SIG-M5 treated with dmso at 0.1 percent for 504 hours (cell line): ENCODE measurements around the gene DTX1.
A peak's percentile ranks its signal among the peaks of the same experiment; 100 is the strongest.

Source experiments
- DNase-seq: peaks from one replicate; lab custom pipeline; 2025; ENCODE audit not compliant: unreplicated experiment; lab: John Stamatoyannopoulos, UW

The DTX1 gene

DNA sequence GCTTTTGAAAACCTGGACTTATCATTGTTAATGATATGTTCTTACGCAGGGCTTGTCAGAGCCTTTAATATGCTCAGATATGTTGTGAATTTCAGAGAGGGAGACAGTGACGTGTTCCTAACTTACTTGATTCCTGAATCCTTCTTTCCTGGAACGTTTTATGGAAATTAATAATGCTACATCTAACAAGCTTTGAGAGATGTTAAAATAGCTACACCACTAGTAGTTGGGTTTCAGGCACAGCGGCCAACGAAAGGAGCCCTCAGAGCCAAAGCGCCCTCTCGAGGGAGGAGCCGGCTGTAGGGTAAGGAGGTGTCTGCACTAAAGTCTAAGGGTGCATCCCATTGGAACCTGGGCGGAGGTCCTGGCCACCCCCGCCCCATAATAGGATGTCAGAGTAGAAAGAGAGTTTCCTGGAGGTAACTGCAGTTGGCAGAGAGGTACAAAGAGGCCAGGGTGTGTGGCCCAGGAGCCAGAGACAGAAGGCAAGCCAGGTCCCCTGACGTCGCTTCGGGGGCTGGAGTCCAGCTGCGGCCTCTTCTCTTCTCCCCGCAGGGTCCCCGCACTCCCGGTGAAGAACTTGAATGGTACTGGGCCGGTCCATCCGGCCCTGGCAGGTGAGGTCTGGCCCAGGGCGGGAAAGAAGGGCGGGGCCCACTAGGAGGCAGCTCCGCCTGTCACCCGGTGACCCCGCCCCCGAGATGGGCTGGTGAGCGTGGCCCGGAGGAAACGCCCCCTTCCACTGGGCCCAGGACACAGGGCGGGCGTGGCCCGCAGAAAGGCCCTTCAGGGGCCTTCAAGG is 36.3 kb downstream of the DTX1 start:
- DNase-seq: no peak

DNA sequence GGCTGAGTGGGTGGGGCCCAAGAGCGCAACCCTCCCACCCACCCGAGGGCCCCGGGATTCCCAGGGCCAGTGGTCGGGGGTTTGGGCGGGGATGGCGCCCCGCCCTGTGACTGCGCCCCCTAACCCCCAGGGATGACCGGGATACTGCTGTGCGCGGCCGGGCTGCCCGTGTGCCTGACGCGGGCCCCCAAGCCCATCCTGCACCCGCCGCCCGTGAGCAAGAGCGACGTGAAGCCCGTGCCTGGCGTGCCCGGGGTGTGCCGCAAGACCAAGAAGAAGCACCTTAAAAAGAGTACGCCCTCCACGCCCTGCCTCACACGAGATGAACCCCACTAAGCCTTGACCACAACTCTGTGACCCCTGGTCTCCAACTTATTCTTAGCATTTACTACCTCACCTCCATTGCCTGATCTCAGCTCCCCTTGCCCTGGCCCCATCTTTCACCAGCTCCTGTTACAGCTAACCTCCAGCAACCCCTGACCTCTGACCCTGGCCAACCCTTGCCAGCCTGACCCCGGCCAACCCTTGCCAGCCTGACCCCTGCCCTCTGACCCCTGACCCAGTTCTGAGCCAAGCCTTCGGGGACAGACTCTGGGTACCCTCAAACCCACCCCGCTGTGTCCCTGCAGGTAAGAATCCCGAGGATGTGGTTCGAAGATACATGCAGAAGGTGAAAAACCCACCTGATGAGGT is 37.0 kb downstream of the DTX1 start:
- no peak for DNase-seq

DNA sequence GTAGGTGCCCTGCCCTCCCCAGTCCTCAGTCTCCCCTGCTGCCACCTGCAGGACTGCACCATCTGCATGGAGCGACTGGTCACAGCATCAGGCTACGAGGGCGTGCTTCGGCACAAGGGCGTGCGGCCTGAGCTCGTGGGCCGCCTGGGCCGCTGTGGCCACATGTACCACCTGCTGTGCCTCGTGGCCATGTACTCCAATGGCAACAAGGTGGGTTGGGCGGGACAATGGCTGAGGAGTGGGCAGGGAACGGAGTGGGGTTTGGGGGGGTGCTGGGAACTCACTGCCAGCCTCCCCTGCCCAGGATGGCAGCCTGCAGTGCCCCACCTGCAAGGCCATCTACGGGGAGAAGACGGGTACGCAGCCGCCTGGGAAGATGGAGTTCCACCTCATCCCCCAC is 38.2 kb downstream of the DTX1 start:
- no peak for DNase-seq

DNA sequence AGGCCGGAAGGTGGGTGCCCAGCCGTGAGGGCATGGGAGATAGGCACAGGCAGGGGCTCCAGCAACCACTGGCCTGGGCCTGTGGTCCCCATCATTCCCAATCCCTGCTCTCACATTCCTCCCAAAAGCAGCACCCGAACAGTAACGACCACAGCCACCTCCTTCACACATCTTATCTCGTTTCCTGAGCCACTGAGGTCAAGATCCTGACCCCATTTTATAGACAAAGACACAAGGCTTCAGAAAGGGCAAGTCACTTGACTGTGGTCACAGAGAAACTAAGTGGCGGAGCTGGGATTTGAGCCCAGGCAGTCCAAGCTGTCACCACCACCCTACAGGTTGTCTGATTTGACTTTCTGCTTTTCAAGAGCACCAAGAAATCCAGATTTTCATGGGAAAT is 38.9 kb downstream of the DTX1 start:
- no peak for DNase-seq

DNA sequence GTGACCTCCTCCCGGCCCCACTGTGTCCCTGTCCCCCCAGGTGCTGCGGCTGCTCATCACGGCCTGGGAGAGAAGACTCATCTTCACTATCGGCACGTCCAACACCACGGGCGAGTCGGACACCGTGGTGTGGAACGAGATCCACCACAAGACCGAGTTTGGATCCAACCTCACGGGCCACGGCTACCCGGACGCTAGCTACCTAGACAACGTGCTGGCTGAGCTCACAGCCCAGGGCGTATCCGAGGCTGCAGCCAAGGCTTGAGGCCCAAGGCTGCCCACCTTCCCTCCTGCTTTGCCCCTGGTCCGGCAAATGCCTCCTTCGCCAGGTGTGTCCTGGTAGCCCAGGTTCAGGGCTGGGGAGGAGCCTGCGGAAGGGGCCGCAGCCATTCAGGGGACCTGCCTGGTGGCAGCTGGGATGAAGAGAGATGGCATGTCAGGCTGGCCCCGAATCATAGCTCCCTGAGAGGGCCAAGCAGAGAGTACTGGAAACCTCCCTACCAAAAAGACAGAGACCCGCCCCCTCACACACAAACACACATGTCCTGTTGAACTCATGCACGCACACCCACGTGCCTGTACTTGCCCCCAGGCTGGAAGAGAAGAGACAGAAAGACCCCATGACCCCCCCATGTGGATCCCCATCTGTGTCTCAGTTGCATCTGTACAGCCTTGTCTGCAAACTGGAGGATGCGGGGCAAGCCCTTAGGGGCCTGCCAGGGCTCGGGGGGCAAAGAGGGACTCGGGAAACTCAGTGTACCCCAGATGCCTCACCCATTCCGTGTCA is 40.3 kb downstream of the DTX1 start:
- DNase-seq: no peak

DNA sequence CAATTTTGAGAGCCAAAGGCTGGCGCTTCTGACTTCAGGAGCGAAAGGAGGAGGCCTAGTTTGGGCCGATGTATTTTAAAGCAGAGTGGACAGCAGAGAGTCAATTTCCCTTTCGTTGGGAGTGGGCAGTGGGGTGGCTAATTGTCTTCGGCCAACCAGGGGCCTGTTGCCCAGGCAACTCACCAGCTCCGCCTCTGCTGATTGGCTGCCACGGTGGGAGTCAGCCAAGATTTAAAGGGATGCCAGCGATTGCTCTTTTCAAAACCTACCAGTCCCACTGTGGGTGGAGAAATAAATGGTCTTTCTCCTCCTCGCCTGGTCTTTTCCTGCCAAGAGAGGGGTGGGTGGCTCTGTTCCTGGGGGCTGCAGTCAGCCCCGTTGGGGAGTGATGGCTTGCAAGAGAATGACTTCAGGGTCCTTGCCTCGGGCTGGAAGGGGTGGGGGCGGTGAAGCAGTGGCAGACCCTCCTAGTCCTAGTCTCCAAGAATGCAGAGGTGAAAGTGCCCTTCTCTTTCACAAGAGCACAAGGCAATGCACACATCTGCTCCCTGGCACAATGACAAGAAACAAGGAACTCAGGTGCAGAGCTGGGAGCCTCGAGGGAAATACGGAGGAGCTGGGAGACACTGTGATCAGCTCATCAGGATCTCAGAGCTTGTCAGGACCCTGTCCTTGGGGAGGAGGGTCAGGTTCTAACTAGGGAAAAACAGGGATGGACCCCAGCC is 41.3 kb downstream of the DTX1 start:
- DNase-seq: no peak

DNA sequence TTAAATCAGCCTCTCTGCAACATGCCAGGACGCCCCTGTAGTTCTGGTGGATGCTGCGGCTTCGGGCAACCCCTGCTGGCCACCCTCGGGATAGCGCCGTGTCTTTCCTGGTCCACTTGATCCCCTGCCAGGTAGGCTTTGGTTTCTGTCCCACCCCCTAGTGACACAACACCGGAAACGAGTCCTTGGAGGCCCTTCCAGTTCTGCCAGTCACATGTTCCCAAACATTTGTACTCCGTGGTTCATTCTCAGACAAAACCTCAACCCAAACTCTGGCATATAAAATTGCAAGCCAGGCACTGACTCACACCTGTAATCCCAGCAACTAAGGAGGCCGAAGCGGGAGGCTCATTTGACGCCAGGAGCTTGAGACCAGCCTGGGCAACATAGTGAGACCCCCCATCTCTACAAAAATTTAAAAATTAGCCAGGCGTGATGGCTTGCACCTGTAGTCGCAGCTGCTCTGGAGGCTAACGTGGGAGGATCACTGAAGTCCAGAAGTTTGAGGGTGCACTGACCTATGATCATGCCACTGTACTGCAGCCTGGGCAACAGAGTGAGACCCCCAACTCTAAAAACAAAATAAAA is 42.0 kb downstream of the DTX1 start:
- DNase-seq: peak; percentile 72

DNA sequence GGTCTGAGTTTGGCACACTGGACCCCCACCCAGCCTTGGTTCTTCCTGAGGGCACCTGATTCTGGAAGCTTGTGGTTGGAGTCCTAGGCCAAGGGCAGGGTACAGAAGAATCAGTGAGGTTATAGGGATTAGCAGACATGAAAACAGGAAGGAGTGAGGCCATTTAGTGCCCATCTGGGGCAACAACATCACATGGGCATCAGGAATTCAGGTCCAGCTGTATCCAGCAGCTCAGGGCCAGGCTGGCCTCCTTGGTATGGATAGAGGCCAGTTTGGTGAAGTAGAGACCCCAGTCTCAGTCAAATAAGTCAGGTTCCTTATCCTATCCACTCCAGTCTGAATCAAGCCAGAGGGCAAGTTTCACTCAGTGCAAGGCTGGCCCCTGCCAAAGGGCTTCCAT is 42.8 kb downstream of the DTX1 start:
- DNase-seq: no peak

DNA sequence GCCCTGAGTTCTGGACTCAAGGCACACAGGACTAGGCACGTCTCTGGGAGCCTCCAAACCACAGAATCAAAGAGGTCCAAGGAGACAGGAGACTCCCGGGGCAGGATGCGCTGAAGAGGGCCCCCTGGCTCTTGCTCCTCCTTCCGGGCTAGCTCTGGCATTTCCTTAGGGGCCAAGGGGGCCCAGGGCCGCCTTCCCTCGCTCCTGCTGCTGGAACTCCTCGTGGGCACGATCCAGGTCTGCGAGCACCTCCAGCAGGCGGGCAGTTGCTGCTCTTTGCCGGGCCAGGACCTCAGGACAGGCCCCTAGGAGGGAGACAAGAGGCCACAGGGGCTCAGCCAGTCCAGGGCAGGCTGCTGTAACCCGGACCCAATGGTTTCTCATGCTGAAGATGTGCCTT is 43.2 kb downstream of the DTX1 start:
- DNase-seq: no peak

DNA sequence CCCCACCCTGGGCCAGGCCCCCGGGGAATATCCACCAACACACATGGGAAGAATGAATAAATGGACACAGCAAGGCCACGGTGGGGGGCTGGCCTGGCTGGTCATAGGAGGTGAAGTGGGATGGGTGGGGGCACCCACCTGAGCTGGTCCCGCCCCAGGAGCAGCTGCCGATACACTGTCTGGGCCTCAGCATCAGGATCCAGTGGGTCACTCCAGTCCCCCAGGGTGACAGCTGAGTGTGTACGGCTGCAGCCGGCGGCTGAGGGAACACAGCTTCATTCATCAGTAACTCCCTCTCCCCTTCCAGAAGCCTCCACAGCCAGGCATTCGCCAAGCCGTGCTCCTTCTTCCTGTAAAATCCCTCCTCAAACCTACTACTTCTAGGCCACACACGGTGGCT is 45.2 kb downstream of the DTX1 start:
- no peak for DNase-seq

DNA sequence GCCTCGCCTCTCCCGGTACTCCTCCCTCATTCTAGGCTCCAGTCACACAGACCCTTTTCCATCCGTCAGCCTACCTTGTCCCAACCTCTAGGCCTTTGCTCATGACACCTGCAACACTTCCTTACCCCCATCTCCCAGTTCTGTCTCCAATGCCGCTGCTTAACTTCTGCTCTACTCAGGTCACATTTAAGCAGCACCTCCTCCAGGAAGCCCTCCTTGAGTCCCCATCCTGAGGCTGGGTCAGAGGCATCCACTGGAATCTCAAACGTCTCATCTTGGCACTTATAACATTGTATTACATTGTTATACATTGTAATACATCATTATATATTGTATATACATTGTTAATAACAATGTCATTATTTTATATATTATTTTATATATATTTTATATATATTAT is 46.3 kb downstream of the DTX1 start:
- no peak for DNase-seq

DNA sequence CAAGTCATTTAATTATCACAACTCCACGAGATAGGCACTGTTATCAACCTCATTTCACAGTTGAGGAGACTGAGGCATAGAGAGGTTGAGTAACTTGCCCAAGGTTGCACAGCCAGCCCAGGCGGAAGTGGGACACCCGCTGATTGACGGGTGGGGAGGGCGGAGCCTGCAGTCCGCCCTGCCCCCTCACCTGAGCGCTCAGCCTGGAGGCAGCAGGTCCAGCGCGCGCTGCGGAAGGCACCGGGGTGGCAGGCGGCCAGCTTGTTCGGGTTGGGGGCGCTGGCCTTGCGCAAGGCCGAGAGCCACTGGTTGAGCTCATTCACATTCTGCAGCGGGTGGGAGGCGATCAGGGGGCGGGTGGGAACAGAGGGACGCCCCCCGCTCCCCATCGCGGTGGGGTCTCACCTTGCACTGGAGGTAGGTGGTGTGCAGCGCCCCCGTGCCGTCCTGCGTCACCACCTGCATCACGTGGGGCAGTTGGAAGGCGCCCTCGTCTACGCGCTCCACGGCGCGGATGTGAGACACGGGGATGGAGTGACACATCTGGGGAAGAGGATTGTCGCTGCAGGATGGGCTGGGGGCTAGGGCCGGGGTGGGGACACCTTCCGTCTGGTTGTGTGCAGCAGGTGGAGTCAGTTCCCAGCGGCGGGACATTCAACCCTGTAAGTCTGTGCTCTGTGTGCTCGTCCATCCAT is 47.4 kb downstream of the DTX1 start:
- DNase-seq: no peak

DNA sequence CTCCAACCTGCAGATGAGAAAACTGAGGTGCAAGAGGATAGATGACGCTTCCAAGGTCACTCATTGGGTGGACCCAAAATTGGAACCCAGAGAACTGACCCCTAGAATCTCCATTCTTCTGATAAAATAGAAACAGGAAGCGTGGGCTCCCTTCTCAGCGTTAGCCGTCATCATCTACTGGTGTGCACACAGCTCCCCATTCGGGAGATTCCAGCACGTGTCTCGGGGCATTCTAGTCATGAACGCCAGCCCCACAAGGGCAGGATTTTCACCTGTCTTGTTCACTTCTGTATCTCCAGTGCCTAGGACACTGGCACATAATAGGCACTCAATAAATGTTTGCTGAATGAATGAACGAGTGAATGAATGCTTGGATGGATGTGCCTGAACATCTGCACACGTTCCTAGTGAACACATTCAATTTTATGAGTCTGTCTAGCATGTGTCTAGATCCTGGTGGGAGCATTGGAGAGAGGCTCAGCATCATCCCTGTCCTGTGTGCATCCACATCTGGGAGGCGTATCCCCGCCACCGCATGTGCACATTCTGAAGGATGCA is 48.5 kb downstream of the DTX1 start:
- no peak for DNase-seq

DNA sequence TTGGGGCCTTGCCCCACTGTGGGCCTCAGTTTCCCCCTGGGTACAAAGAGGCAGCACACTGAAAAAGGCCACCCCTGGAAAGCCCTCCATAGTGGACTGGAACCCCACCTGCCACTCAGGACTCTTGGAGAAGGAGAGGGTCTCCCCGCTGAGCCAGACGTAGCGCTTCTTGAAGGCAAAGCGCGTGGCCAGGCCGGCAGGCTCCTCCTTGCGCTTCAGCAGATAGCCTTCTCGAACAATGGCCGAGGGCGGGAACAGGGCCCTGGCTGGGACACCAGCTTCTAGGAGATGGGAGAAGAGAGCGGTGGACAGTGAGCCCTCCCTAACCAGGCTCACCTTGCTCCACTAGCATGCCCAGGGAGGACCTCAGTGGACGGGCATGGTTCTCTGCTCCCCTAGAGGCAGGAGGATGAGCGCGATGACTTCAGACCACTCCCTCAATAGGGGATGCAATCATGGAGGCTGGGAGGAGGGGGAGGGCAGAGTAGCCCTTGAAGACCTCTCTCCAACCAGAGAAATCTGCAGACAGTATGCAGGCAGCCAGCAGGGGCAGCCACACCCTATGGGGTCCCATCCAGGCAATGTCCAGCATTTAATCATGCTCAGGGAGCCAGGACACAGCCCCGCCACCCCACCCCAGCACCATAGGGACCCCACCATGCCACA is 49.2 kb downstream of the DTX1 start:
- DNase-seq: no peak

DNA sequence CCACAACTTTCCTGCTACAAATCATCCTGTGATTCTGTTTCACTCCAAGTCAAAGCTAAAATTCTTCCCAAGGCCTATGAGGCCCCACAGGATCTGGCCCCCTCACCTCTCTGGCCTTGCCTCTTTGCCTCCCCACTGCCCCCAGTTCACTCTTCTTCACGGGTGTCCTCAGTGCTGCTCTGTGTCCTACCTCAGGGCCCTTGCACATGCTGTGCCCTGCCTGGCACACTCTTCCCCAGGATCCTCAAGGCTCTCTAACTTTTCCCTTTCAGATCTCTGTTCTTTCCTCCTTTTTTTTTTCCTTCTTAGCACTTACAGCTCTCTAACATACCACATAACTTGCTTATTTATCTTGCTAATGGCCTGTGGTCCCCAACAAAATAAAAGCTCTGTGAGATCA is 49.8 kb downstream of the DTX1 start:
- DNase-seq: no peak

DNA sequence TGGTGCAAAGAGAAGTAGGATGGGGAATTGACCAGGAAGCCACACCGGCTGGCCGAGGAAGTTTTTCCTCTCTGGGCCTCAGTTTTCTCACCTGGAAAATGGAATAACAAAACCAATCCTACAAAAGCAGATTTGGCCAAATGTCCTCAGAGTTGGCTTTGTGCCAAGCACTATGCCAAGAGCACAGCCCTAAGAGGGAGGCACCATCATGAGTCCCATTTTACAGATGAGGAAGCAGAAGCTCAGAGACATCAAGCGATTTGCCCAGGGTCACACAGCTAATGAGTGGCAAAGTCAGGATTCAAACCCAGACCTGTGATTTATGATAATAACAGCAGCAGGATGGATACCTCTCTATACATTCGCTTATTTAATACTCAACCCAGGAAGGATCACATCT is 51.8 kb downstream of the DTX1 start:
- no peak for DNase-seq

DNA sequence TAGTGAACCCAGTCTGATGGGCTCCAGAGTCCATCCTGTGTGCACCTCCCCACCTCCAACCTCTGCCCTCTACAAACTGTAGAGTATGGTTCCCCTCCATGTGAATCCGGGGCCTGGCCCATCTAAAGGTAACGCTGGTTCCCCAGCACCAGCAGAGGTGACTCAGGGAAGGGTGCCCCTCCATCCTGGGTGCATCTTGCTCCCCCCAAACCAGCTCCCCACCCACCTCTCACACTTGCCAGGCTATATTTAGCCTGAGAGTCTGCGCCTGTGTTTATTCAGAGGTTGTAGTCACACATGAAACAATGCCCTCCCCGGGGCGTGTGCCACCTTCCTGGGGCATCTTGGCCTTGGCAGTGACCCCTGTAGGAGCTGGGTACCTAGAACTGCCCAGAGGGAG is 52.8 kb downstream of the DTX1 start:
- no peak for DNase-seq

DNA sequence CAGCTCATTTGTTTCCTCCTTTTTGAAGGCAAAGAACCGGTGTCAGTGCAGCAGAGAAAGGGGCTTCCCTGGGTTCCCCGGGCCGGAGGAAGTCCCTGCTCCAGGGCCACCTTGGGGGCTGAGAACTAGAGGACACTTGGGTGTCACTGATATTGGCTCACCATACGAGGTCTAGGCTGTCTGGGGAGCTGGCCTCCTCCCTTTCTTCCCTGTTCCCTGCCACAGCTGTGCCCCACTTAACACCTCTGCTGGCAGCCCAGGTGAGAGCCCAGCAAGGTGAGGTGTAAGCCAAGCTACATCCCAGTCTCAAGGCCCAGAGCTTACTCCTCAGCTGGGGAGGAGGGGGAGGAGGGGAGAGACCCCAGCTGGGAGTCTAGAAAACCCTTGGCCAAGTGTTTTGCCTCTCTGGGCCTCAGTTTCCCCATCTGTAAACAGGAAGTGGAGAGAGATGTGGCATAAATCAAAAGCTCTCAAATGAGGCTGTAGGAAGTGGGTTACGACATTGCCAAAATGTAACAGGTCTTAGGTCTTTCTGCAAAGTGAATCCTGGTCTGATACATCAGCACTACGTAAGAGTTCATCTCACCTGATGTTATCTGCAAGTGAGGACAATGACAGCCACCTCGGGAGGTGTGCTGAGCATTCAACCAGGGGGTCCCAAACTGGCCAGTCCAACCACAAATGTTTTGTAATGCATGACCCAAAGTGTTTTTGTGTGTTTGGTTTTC is 53.5 kb downstream of the DTX1 start:
- no peak for DNase-seq

DNA sequence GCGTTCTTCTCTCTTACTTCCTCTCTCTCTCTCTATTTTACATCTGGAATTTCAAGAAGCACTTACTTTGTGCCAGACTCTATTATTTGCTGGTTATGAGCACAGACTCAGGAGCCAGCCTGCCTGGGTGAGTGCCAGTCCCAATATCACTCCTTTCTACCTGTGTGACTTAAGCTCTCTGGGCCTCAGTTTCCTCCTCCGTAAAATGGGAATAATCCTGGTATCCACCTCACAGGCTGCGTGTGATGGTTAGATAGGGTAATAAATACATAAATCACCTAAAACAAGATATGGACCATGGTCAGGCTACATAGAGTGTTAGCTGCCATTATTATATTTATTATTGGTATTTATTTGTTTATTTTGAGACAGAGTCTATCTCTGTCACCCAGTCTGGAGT is 54.7 kb downstream of the DTX1 start:
- DNase-seq: no peak
